ENCODE measurements around the gene HNRNPA0. TPM values are rescaled to one million over a fixed set of nuclear protein-coding genes. Genes with fewer than 3 reads are reported as not detected.

The HNRNPA0 gene
- total and polyA plus RNA-seq, 9 of the 15 experiments (the other 6 are each of a cell fraction or from before 2014, with no cell fraction given), result 5.0 to 33.3 (median 10.7) TPM

GRCh38 chr5:137754188-137754960 is at the start of gene HNRNPA0 (continued):
- TF ChIP-seq ZBTB33 (CRISPR knock-in tag; IDR thresholded peaks at IDR 0.05) (0 out of 2 replicates have a peak, but pooled peaks have one; percentile 12), RFX1 (IDR thresholded peaks at IDR 0.05) (no peak), HNRNPUL1 (IDR thresholded peaks at IDR 0.05; ENCODE audit: low read length) (no peak), DDX20 (tag; IDR thresholded peaks at IDR 0.05; ENCODE audit: low read depth) (no peak), FOXJ3 (CRISPR knock-in tag; IDR thresholded peaks at IDR 0.05) (no peak), ZFP30 (CRISPR knock-in tag; IDR thresholded peaks at IDR 0.05; ENCODE audit: borderline replicate concordance) (no peak), POLR2A (conservative IDR thresholded peaks at IDR 0.05) (peak; percentile 98), NFE2L1 (tag; IDR thresholded peaks at IDR 0.05; ENCODE audit: borderline replicate concordance, low read depth) (no peak), SAFB (IDR thresholded peaks at IDR 0.05; ENCODE audit: borderline replicate concordance, low read depth, low read length) (no peak), ZNF507 (tag; conservative IDR thresholded peaks at IDR 0.05) (no peak), ZNF512 (tag; IDR thresholded peaks at IDR 0.05) (no peak), E2F6 (IDR thresholded peaks at IDR 0.05; ENCODE audit: borderline replicate concordance in 1 of 2, extremely low read depth in 1 of 2, insufficient read depth in 1 of 2, insufficient read length in 1 of 2, low read depth in 1 of 2, low read length in 1 of 2, poor library complexity in 1 of 2, severe bottlenecking in 1 of 2) (peak; percentile 27 to 91), NCOR1 (IDR thresholded peaks at IDR 0.05) (peak; percentile 30), ZBTB11 (CRISPR knock-in tag; IDR thresholded peaks at IDR 0.05) (peak in 1 of 3 experiments; percentile 84; a peak in 3 of 6 replicates), EZH2 (IDR thresholded peaks at IDR 0.05; ENCODE audit: borderline replicate concordance, low read depth, low read length) (no peak), ZNF75A (CRISPR knock-in tag; IDR thresholded peaks at IDR 0.05) (0 out of 2 replicates have a peak, but pooled peaks have one; percentile 31), TGIF2 (CRISPR knock-in tag; IDR thresholded peaks at IDR 0.05) (no peak; the same call in none of the 2 replicates), ZNF707 (CRISPR knock-in tag; conservative IDR thresholded peaks at IDR 0.05) (no peak; the same call in 1 of the 2 replicates)

Data from K562 (cell line).